Measurements from ENCODE around the gene NRXN2.

NRXN2 gene

DNA sequence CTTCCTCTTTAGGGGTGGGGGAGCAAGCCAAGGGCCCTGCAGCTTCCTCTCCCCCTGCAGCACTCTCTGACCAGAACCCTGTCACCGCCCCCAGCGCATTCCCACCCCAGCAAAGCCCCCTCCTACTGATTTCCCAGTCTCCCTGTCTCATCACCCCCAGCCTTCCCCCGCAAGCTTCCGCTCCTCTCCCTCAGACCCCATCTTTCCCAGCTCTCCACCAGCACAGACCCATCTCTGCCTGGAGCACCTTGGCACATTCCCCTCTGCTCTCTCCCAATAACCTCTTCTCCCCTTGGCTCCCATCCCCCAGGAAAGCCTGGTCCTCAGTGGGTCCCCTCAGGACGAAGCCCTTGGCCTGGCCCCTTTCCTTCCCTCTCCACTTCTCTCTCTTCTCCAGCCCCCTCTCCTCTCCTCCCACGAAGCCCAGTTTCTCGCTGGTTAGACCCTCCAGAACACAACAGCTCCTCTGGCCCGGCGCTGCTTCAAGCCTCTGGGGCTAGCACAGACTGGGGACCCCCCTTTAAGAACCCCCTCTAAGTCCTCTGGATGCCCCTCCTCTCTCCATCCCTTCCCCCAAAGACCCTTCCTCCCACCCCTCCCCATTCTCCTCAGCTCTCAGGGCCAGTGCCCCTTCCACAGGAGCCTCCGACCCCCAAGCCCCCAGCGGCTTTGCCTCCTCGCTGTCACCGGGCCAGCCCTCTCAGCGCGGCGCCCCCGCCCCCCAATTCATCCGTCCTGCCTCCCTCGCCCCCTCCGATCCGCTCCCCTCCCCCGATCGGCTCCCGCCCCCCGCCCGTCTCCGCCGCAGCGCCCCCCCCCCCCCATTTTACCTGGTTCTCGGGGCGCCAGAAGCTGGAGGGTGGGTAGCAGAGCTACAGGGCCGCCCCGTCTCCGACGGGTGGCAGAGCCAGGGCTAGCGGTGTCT is 594 bp downstream of the NRXN2 start:
- DNase-seq = no peak

DNA sequence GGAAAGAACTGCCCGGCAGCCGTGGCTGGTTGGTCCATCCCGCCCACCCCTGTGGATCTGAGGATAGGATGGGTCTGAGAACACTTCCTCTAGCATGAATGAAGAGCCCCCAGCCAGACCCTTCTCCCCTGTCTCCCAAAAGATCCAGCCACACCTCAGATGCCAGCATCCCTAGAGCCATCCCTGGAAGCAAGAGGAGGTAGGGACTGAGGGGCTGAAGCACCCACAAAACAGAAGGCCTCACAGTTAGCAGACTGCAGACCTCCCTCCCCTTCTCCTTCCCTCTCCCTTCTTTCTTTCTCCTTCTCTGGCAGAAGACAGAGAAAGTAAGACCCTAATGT is 1.7 kb downstream of the NRXN2 start:
- no peak for DNase-seq

DNA sequence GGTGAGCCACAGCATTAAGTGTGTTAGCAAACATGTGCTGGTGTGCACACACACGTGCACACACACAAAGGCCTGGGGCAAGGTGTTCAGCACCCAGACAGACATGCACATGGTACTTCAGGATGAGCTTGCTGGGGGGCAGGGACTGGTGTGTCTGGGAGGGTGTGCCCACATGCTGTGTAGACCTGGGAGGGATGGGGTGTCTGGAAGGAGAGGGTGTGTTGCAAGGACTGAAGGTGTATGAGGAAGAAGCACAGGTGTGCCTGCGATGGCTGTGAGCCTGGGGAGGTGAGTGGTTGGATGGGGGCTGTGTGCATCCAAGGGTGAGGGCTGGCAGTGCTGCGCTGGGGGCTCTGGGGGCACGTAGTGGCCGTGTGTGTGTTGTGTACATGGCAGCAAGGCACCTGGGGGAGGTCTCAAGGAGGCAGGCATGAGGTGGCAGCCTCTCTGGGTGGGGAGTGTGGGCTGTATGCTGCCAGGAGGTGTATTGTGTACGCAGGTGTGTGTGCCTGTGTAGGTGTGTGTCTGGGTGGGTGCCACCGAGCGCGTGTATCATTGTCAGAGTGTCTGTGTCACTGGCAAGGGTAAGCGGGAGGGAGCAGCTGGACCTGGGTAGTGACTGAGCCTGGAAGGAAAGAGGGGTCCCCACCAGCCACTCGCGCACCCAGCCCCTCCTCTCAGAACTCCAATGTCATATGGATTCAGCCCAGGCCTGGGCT is 2.2 kb downstream of the NRXN2 start:
- DNase-seq = peak in 6 of 56 donors; percentile 22 to 53 (median 39)

DNA sequence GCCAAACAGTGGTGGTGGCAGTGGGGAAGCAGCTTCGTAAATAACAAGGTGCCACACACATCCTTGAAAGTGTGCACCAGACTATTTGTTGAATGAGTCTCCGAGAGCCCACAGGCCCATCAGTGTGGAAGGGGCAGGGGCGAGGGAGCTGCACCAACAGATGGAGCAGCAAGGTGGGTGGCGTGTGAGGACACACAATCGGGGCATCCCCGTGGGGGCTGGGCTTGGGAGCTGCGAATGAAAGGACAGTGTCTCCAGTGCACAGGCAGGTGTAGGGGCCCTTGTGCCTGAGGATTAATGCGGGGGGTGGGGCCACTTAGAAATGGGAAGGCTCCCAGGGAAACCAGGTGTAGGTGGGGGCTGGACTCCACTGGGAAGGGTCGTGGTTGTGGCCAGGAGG is 2.8 kb downstream of the NRXN2 start:
- DNase-seq = no peak

DNA sequence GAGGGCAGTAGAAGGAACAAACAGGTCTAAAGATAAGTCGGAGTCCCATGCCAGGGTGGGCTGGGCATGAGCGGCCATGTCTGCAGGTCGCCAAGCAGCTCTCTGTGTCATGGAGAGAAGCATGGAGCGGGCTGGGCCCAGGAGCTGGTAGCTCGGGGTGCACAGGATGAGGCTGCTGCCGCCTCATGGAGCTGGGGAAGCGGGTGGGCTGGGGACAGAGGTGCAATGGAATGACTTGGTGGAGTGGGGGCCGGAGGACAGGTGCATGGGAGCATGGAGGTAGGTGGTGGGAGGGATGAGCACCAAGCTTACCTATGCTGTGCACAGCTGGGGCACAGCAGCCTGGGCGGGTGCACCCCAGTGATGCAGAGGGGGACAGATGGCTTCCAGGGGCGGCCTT is 3.6 kb downstream of the NRXN2 start:
- no peak for DNase-seq

DNA sequence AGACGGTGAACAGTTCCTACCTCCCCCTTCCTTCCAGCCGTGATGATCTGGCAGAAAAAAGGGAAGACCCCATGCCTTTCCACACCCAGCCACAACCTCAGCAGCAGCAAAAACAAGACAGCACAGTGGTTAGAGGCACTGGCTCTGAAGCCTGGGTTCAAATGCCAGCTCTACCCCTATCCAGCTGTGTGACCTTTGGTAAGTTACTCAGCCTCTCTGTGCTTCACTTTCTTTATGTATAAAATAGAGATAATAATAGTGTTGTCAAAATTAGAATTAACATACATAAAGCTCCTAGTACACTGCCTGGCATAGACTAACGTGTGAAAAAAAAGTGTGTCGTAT is 4.2 kb downstream of the NRXN2 start:
- no peak for DNase-seq

DNA sequence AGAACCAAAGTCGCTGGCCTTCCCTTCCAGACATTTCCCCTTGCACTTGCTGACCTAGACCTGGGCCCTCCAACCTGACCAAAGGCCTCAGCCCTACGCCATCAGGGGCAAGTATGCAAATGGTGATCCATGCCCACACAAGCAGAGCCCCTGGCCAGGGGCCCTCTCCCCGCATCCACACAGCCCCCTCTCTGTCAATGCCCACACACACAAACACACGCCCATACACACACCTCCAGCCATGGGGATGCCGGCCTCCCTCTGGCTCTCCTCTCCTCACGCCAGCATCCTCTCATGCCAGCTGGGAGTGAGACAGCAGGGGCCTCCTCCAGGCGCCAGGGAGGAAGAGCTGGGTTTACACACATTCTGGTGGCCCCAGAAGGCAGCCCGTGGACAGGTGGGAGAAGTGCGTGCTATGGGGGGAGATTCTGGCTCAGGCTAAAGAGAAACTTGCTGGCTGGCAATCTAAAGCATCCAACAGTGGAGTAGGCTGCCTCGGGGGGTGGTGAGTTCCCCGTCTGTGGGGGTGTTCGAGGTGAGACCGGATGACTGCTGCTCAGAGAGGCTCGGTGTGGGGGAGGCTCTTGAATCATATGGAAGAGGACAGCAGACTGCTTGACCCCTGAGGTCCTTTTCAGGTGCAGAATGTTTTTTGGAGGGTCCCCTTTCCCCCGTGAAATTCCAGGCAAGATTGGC is 4.8 kb downstream of the NRXN2 start:
- no peak for DNase-seq

DNA sequence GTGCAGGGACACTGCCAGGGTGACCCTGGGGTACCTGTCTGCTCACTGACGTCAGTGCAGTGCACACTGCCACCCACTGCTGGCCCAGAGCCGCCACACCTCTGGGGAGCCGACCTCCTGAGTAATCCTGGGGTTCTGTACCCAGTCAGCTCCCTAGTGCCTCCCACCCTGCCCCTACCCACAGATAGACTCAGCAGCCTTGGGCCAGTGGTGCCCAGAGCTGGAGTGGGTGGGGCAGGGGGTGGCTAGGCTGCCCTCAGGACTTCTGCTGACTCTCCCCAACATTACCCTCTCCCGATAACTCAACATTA is 5.8 kb downstream of the NRXN2 start:
- DNase-seq = no peak

DNA sequence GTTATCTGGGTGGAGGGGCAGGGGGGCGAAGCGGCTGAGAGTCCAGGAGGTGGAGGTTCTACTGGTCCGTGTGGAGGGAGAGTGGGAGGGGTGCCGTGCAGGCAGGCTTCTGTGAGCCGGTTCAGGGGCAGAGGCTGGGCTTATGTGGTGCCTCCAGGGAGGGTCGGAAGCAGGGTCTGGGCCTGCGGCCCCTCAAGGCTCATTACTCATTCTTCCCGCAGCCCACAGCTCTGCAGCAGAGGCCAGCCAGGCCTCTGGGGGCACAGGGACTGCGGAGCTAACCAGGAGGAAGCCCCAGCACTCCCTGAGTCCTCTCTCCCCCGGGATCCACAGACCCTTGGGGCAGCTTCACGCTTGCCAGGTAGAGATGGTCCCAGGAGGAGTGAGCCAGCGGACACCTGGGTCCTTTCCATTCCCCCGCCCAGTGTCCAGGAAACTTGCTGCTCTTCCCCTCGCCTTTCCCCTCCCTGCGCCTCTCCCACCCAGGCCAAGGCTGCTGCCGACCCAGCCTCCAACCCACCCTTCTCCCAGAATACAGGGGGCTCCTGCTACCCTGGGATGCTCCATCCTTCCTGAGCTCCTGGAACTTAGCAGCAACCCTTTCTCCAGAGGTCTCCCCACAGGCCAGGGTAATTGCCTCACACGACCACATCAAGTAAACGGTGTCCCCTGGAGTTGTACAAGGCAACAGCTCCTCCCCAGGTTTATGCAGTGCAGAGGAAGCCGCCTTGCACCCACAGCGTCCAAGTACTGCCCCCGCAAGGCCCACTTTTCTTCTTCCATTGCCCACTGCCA is 6.3 kb downstream of the NRXN2 start:
- no peak for DNase-seq

DNA sequence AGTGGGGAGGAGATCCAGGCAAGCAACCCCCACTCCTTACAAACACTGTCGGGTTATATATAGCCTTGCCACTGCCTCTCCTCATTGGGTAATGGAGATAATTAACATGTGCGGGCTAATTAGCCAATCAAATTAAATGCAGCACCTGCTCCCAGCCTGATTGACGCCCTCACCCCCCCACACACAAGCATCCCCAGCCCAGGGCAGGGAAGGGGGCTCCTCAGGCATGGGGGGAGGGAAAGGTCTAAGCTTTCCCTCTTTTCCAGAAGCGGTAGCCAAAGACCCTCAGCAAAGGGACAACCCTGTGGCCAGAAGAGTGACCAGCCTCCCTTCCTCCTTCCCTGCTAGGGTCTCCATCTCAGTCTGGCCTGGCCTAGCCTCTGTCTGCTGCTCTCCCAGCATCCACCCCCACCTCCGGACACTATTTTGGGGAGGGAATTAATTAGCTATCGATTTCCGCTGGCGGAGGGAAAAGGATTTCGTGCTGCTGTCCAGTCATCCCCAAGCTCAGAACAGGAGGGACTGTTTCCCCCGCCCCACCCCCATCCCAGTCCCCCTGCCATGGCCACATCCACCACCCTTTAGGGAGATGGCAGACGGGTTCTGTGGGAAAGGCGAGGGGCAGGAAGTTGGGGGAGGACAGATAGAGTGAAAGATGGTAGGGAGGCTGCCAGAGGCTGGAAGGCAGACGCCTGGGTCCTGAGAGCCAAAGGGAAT is 7.1 kb downstream of the NRXN2 start:
- no peak for DNase-seq

DNA sequence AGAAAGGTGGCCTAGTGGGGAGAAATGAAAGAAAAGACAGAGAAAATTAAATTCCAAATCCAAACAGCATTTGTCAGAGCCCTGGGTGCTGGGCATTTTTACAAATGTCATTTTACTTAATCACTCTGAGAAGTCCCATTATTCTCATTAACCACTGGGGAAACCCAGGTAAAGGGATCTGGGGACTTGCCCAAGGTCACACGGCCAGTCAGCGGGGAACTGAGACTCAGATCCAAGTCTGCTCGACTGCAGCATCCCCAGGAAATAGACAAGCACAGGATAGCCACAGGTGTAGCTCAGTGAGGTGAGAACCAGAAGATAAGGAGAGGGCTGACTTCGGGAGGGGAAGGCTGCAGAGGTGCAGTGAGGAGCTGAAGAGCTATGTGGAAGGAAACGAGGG is 7.9 kb downstream of the NRXN2 start:
- no peak for DNase-seq

DNA sequence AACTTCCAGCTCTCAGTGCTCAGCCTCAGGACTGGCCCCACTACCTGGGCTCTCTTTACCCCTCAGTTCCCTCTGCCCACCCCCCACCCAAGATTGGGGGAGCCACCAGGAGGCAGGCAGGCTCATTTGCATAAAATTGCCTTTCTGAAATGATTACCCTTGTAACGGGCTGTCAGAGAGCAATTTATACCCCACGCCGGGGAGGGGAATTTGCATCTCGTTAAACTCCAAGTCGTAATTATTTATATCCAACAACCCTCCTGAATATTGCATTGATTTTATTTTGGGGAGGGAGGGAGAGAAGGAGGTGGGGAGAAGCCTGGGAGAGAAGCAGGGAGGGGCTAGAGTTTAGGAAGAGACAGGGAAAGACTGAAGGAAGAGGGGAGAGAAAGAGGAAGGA is 8.3 kb downstream of the NRXN2 start:
- peak in 6 of 56 donors; percentile 18 to 60 (median 35) for DNase-seq

DNA sequence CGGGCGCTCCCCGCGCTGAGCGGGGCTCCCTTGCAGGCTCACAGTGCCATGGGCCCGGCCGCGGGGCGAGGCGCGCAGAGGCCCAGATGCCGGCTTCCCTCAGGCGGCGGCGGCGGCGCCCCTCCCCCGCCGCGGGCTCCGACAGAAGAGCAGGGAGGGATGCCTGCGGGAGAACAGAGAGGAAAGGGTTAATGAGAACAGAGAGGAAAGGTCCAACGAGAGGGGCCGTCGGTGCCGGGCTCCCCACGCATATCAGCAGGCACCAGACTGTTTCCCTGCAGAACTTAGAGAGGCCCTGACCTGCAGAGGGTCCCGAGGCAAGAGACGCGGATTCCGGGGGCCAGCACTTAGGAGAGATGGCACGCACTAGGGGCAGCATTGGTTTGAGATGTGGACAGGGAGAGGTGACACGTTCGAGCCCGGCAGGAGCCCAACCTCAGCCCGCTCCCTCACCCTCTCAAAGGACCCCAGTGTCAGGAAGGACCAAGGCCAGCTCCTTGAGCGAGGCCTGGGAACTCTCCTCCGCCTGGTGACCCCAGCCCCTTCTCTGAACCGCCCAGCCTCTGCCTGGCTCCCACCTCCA is 9.1 kb downstream of the NRXN2 start:
- DNase-seq = no peak

DNA sequence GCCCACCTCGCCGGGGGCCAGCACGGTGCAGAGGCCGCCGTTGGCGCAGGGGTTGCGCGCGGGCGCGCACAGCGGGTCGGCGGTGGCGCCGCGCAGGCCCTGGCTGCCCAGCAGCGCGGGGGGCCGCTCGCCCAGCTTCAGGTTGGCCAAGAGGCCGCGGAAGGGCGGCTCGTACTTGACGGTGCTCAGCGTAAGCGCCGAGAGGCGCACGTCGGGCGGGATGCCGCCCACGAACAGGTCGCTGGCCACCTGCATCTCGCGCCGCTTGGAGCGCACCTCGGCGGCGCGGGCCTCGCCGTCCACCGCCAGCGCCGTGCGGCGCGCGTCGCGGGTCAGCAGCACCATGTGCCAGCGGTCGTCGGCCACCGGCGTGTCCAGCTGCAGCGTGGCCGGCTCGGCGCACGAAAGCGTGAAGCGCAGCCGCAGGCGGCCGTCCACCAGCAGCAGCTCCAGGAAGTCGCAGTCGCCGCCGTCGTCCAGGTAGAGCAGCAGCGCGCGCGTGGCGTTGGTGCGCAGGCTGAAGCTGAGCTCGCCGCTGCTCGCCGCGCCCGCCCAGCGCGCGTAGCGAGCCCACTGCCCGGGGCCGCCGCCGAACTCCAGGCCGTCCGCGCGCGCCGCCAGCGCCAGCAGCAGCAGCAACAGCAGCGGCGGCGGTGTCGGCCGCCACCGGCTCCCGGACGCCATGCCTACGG is 9.8 kb downstream of the NRXN2 start:
- DNase-seq = no peak

DNA sequence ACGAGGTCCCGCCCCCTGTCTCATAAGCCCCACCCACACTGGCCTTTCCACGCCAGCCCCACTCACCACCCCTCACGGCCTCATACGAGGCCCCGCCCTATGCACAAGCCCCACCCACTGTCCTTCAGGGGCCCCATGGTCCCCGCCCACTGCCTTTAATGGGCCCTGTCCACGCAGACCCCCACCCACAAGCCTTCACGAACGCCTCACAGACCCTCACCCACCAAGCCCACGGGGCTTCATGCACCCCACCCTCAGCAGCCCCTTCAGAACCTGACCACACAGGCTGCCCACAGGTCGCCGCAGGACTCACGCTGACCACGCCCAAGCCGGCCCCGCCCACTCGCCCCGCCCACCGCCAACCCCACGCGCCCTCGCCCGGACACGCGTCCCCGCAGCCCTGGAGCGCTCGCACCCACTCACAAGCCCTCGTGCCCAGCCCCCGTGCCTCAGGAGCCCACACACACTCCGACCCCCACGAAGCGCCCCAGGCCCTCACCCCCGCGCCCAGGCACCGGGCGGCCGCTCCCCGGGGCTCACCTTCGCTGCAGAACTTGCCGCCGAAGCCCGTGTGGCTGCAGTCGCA is 10.5 kb downstream of the NRXN2 start:
- peak in 1 of 56 donors; percentile 64 for DNase-seq

DNA sequence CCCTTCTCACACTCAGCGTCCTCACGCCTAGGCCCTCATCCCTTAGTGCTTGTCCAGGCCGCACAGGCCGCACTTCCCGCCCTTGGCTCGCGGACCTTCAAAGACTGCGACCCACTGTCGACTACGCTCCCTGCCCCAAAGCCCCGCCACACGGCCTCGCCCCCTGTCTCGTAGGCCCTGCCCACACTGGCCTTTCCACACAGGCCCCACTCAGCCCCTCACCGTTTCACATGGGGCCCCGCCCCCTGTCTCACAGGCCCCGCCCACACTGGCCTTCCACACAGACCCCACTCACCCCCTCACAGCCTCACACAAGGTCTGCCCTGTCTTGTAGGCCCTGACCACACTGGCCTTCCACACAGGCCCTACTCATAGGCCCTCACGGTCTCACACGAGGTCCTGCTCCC is 11.0 kb downstream of the NRXN2 start:
- no peak for DNase-seq

DNA sequence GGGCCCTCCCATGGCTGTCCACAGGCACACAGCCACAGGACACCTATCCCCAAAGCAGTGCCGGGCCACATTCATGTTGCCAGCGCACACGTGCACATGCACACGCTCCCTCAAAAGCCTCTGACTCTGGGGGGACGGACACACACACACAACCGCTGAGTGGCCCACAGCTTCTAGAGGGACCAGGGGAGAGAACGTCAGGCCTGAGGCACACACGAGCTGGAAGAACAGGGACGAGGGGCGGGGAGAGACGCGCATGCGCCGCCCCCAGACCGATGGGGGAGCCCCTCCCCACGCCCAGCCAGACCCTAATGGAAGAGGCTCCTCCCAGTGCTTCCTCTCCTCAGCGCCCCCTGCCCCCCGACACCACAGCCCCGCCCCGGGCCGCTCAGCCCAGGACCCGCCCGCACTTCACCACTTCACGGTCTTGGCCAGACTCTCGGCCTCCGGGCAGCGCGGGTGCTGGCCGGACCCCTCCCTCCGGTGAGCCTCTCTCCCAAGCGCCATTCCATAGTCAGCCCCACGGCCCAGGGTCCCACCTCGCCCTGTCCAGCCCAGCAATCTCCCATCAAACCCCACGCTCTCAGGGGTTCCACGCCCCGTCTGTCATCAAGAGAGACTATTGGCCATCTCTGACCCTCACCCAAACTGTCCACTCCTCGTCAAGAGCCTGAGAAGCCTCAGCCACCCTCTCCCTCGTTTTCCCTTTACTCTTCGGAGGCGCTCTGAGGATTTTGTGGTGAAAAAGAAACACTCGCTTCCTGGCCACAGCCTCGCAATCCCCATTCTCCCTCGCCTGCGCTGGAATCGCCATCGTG is 11.7 kb downstream of the NRXN2 start:
- peak in 1 of 56 donors; percentile 34 for DNase-seq

DNA sequence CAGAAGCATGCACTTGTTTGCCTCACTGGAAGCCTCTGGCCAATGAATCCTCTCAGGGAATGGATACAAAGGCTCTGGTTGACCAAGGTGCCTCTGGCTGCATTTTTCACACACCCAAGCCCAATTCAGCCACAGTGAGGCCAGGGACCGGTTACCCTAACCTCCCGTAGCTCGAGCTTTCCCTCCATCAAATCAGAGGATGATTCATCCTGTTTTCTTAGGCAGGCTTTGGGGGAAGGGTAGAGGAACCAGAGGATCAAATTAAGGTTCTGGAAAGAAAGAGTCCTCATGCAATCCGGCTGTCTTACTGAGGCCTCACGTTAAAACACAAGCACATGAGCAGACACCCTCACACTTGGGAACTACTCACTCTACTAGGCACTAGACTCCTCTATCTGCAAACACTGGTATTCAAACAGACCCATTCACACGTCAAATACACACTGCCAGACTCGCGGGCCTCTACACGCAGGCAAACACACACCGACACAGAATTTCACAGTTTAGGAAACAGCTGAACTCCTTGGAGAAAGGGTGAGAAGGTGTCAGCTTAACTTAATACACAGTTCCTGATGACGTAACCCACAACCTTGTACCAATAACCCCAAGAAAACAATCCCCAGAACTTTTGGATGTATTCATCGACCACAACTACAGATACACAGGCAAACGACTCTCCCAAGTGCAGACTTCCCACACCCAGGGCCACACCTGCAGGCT is 12.4 kb downstream of the NRXN2 start:
- no peak for DNase-seq
